Measurements from ENCODE around the gene KLF17.
"Not testable (repeated sequence)": the region's sequence is repeated elsewhere in the genome, so short reads cannot be mapped to it uniquely, and the experiment has no call there.

Gene KLF17

GRCh38 chr1:44112486-44112885 lies 6.1 kb upstream of the KLF17 start:
- no peak for DNase-seq (ENCODE audit: extremely low spot score)
- ChIA-PET CTCF (interaction anchor here (1.5 kb wide), 1 partner anchor 9 kb away, joined by 4 read pairs; no protein-coding TSS in a partner anchor), POLR2A (no interaction called here)
- TF ChIP-seq CTCF (IDR thresholded peaks at IDR 0.05; ENCODE audit: control extremely low read depth, extremely low read depth, low read depth, missing control alignments): no peak

DNA sequence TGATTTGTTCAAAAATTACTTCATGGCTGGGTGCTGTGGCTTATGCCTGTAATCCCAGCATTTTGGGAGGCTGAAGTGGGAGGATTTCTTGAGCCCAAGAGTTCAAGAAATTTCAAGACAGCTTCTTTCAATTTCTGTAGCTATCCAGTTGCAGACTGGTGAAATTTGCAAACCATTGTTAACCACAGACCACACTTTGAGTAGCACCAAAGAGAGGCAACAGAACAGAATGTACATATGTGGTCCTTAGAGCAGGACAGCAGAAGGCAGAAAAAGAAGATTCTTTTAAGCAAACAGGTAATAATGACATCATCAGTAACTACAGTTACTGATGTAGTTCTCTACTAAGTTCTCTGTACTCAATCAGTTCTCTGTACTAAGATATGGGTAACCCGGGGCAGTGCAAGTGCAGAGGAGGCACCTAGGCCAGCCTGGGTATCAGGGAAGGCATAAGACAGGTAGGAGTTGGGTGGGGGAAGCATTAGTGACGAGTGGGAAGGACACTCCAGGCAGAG lies 5.5 kb upstream of the KLF17 start:
- no peak for TF ChIP-seq CTCF (IDR thresholded peaks at IDR 0.05; ENCODE audit: control extremely low read depth, extremely low read depth, low read depth, missing control alignments)
- no peak for DNase-seq (ENCODE audit: extremely low spot score)
- ChIA-PET POLR2A (no interaction called here), CTCF (no interaction called here)

DNA sequence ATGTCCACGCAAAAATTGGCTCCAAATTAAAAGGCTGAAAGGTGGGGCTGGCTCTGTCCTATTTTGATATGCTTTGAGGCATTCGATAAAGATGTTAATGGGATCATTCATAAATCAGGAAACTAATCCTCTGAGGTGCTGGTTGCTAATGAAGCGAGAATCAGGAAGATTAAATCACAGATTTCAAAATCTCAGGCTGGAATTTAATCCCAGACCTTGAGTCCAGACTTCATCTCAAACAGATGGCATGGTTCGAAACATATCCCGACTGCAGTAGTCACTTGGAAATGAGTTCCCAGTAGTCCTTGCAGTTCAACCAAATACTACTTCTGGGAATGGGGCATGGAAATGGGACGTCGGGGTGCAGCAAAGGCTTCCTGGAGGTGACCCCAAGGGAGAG lies 4.5 kb upstream of the KLF17 start:
- ChIA-PET CTCF (interaction anchor here (0.7 kb wide), 1 partner anchor 11 kb away, joined by 3 read pairs; no protein-coding TSS in a partner anchor), POLR2A (no interaction called here)
- DNase-seq (ENCODE audit: extremely low spot score): no peak
- TF ChIP-seq CTCF (IDR thresholded peaks at IDR 0.05; ENCODE audit: control extremely low read depth, extremely low read depth, low read depth, missing control alignments): no peak

- CTCF ChIA-PET: interaction anchor here (1.5 to 1.6 kb wide), 2 partner anchors 25 to 70 kb away, joined by 3 read pairs; no protein-coding TSS in a partner anchor
- POLR2A ChIA-PET: not testable (repeated sequence)
Observed at GRCh38 chr1:44117272-44117671, 1.3 kb upstream of the KLF17 start.

GRCh38 chr1:44119525-44119924 lies 904 bp downstream of the KLF17 start:
- POLR2A ChIA-PET: no interaction called here
- no peak for TF ChIP-seq CTCF (IDR thresholded peaks at IDR 0.05; ENCODE audit: control extremely low read depth, extremely low read depth, low read depth, missing control alignments)
- CTCF ChIA-PET: interaction anchor here (1.1 kb wide), 1 partner anchor 98 kb away, joined by 3 read pairs; no protein-coding TSS in a partner anchor
- DNase-seq (ENCODE audit: extremely low spot score): no peak

More at GRCh38 chr1:44117272-44117671, 1.3 kb upstream of the KLF17 start:
- DNase-seq (ENCODE audit: extremely low spot score): not testable (repeated sequence)

GRCh38 chr1:44120398-44120949 lies 1.9 kb downstream of the KLF17 start:
- TF ChIP-seq CTCF (IDR thresholded peaks at IDR 0.05; ENCODE audit: control extremely low read depth, extremely low read depth, low read depth, missing control alignments): no peak
- CTCF ChIA-PET: interaction anchor here (1.1 kb wide), 2 partner anchors 9 to 97 kb away, joined by 3 to 4 read pairs; no protein-coding TSS in a partner anchor
- POLR2A ChIA-PET: no interaction called here

GRCh38 chr1:44129616-44130500 lies 11.2 kb downstream of the KLF17 start:
- no peak for DNase-seq (ENCODE audit: extremely low spot score)
- CTCF ChIA-PET: no interaction called here
- TF ChIP-seq CTCF (IDR thresholded peaks at IDR 0.05; ENCODE audit: control extremely low read depth, extremely low read depth, low read depth, missing control alignments): no peak
- POLR2A ChIA-PET: no interaction called here

More at GRCh38 chr1:44120398-44120949, 1.9 kb downstream of the KLF17 start:
- no peak for DNase-seq (ENCODE audit: extremely low spot score)
